HG03196 (cell line): ENCODE data around the gene CDH23.

Experiments
- ATAC-seq: cut with Tn5 transposase; IDR thresholded peaks from one replicate; pipeline ENCODE4 v1.9.1; 2021; ENCODE audit not compliant: unreplicated experiment

CDH23 gene

GRCh38 chr10:71818674-71819260, 422.0 kb downstream of the CDH23 start:
- ATAC-seq, result no peak

DNA sequence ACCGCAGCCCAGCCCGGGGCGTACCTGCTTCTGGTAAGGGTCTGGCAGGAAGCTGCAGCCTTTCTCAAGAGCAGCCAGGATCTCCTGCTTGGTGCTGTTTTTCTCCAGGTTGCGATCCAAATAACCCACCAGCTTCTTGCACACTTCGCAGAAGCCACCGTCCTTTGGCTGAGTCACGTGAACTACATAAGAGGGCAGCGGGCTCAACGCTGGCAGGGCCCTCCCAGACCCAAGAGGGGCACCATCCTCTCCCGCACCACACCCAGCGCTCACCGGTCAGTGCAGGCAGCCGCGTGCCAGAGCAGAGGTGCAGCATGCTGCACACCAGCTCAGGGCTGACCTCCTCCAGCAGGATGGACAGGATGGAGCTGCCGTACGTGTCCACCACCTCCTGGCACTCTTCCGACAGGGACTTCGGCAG, 422.7 kb downstream of the CDH23 start:
- ATAC-seq, result no peak

DNA sequence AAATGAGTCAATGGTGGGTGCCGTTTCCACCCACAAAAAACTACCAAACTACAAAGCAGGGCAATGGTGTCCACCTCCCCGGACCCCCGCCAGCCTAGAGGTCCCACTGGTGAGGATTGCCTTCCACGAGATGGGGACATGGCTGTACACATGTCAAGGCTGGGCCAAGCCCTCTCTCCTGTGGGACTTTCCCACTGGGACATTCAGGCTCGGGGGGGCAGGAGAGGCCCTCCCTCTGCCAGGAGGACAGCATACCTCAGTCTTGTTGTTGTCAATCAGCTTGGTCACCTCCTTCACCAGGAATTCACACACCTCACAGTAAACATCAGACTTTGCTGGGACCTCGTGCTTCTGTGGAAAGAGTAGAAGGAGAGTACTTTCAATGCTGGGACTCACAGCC, 423.3 kb downstream of the CDH23 start:
- no peak for ATAC-seq

DNA sequence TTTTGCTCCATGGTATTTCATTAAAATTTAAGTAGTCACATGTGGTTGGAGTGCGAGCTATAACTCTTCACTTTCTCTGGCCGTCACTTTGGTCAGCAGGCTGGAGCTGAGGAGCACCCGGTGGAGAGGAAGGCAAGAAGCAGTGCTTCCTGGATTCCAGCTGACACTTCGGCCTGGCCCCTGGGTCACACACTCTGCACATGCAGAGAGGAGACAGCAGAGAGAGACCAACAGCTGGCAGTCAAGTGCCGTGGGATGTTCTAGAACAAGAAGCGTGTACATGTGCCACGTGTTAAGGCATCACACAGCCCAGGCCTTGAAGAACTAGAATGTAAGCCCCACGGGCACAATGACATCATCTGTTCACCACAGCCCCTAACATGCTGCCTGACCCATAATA, 424.2 kb downstream of the CDH23 start:
- ATAC-seq, result no peak

GRCh38 chr10:71821909-71822763, 425.4 kb downstream of the CDH23 start:
- no peak for ATAC-seq

DNA sequence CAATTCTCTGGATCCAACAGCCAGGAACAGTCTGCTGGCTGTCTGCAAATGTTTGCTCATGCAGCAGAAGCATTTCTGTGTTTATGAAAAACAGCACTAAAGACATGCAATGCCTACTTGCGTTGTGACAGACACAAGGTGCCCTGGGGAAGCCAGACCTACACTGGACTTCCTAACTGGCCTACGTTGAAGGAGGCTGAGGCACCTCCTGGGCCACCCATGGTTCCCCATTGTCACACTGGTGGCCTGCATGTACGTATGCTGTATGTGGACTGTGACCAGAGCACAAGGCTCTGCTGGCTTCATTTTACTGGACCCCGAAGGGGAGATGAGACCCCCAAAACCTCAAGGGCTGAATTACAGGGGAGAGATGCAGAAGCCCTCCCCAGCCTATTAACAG, 426.6 kb downstream of the CDH23 start:
- no peak for ATAC-seq

- no peak for ATAC-seq
Measured at GRCh38 chr10:71824333-71824732, 427.6 kb downstream of the CDH23 start.

DNA sequence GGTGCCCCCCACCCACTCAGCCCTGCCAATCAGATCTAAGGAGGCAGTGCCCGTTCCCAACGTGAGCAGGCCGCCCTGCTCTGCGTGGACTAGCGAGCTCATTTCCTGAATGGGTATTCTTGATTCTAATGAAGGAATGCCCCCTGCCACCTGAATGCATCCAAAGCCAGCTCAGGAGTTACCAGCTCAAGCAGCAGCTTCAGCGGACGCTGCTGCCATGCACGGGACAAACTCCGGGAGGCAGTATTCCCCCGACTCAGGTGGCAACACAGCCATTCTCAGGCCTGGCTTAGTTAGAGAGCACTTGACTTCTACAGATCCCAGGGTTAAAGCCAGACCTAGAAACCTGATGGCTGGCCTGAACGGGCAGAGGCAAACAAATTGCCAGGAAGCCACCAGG, 428.5 kb downstream of the CDH23 start:
- ATAC-seq, result no peak

DNA sequence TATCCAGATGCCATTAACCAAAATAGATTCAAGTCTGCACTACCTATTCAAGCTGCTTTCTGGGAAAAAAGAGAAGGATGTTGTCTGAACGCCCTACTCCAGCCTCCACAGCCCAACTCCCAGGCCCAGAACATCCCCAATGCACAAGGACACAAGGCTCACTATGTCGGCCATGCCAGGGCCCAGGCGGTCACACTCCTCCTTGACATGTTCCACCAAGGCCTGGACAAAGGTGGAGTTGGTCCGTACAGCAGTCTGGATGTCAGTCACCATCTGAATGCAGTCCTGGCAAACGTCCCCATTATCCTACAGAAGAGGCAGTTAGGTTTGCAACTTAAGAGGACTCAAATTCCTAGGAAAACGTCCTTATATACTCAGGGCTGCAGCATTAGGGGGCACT, 431.1 kb downstream of the CDH23 start:
- ATAC-seq, result no peak

DNA sequence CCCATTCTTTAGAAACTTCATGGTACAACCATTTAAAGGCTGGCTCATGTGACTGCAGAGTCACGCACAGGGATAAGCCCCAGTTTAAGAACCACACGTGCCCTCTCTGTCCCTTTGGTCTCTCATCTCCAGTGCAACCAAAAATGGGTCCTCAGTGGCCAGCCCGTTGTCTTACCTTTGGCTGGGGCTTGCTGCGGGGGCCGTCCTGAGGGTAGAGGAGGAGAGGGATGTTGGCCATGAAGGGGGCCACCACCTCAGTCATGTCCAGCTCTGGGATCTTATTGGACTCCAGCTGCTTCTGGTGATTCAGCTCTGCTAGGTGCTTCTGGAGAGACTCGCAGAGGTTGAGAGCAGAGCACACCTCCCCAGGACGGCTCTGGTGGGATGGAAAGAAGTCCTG, 432.0 kb downstream of the CDH23 start:
- no peak for ATAC-seq

GRCh38 chr10:71829171-71829570, 432.5 kb downstream of the CDH23 start:
- ATAC-seq, result no peak

- ATAC-seq, result no peak
Measured at GRCh38 chr10:71829896-71830295, 433.2 kb downstream of the CDH23 start.

- ATAC-seq, result no peak
Measured at GRCh38 chr10:71830726-71831125, 434.0 kb downstream of the CDH23 start.

DNA sequence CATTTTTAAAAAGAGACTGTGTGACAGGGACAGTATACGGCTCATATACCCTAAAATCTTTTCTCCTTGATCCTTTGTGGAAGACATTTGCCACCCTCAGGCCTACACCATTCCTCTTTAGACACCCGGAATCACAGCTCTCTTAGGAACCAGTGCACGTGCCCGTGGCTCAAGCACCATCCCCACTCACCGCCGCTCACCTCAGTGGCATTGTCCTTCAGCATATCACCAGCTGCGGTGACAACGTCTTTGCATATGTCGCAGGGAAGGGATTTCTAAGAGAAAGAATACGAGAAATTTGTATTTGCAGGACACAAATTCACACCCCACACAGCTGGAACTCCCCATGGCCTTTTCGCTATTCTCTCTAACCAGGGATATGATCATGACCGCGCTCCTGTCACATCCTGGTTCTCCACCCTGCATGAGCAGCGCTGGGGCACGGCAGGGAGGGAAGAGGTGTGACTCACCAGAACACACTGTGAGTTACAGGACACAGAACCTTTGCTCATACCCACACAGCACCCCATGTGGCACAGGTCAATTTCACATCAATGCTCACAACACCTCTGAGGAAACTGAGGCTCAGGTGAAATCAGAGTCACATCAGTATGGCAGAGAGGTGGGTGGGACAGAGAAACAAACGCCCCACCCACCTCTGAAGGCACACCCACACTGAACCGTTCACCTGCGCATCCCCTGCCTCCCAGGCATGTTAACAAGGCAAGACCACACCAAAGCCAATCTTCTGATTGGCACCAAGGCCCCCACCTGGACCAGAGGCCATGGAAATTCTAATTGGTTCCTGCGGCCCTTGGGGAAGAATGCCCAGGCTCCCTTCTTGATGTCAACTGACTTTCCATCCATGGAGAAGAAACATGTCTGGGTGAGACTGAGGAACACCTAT, 435.2 kb downstream of the CDH23 start:
- ATAC-seq, result no peak

DNA sequence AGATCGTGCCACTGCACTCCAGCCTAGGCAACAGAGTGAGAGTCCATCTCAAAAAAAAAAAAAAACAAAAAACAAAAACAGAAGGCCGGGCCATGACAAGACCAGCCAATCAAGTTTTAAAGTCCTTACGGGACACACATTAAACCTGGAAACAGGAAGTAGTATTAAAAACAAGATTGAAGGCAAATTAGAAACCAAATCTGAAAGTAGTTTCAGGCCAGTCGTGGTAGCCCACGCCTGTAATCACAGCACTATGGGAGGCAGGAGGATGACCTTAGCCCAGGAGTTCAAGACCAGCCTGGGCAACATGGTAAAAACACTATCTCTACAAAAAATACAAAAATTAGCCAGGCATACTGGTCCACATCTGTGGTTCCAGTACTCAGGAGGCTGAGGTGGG, 436.2 kb downstream of the CDH23 start:
- no peak for ATAC-seq

GRCh38 chr10:71833451-71834342, 437.0 kb downstream of the CDH23 start:
- ATAC-seq, result no peak

DNA sequence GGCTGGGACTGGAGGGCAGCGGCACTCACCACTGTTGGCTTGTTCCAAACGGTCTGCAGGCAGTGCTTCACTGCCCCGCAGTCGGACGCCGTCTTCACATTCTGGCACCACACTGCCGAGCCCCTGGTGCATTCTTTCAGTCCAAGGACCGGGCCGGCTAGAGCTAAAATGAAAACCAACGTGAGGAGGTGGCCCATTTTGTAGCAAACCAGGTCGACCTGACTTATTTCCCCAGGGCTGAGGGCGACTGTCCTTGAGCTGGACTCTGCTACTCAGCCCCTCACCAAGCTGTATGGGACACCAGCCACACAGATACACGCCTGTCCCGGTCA, 437.6 kb downstream of the CDH23 start:
- ATAC-seq, result no peak

- ATAC-seq, result peak; percentile 89
Measured at GRCh38 chr10:71835671-71836595, 439.2 kb downstream of the CDH23 start.

GRCh38 chr10:71836596-71836974, 439.9 kb downstream of the CDH23 start:
- peak; percentile 27 for ATAC-seq
